Stimulated activated CD8-positive, alpha-beta memory T cell treated with anti-CD3 and anti-CD28 coated beads, Interleukin-15, amount 100 ng/mL, for 48 hours (primary cell): ENCODE measurements around the gene UGCG.
"Not testable (repeated sequence)": the region's sequence is repeated elsewhere in the genome, so short reads cannot be mapped to it uniquely, and the experiment has no call there.

ENCODE experiments used
- DNase-seq, 2 donors: peaks; one replicate each; pipeline ENCODE4 v3.0.0-alpha.2; 2020; ENCODE audit warnings: low read depth in 2 of 2

Gene UGCG

DNA sequence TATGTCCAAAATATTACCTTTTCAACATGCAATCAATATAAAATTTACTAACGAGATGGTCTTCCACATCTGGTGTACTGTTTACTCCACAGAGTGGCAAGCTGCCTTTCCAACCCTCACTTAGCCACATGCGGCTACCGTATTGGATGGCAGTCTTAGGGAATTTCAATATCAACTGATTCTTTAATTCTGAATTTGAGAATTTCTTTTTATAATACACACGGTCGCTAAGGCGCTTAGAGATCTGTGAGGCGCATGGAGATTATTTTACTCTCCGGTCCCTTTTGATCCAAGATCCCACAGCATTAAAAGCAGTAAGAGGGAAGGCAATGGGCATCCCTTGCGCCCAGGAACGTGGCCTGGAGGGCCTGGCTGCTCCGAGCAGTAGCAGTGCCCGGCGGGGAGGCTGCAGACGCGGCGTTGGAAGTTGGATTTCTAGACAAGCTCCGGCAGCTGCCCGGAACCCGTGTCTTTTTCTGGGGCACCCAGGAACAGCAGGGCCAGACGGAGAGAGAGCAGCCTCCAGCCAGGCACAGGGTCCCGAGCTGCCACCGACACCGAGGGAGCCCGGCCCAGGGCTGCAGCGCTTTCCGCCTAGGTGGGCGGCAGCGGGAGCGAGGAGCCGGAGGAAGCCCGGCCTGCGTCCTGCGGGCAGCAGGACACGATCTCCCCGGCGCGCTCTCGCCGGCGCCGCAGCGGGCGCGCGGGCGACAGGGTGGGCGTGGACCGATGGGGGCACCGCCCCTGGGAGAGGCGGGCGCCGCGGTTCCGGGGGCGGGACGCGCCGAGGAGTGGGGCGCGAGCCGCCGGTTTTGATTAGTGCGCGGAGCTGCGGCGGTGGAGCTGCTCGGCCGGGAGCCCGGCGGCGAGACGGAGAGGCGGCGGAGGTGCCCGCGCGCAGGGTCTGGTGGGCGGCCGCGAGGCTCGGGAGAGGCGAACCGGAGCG lies at the start of gene UGCG:
UGCG (plus strand) TSS at position 819 of the 946 bp plus-strand sequence. CDS start 402 bp downstream, outside the sequence.
- DNase-seq, result peak; percentile 82 to 83

DNA sequence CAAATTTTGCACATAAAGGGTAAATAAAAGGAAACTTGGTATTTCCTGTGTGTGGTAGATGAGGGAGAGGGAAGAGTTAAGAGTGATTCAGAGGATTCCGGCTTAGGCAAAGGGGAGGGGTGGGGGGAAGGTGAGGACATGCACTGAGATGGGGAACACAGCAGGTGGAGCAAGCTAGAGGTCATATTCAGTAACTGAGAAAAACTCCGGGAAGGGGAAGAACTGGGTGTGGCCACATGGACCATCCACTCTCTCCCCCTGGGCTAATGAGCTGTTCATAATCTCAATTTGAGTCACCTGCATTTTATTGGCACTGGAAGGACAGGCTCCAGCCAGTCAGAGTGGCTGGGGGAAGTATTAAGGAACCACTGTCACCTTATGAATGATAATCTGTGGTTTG lies 45.1 kb upstream of the UGCG start:
- no peak for DNase-seq

DNA sequence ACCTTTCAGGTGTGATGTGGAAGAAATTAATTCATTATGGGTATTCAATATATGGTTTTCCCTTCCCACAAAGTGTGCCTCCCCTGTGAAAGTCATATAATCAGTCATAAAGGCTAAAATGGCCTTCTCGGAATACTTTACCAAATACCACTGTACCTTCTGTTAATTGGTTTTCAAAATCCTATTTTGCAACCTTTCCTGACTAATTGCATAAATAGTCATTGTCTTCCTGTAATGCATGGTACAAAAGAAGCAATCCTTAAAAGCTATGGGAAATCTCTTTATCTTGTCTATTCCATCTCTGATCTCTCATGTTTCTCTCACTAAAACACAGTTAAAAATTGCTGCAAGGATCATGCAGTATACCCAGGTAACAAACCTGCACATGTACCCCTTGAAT lies 44.3 kb upstream of the UGCG start:
- DNase-seq, result no peak

DNA sequence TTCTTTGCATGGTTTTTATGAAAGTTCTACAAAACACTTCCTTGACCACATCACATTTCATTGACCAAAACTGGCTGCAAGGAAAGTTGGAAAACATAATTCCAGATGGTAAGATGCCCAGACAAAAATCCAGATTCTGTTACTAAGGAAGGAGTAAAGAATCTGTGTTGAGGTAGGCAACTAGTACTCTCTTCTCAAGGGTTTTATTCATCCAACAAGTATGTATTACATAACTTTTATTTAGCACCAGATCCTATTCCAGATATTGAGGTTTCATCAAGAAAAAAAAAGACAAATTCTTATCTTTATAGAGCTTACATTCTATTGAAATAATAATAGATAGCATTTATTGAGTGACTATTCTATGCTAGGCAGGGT lies 43.2 kb upstream of the UGCG start:
- no peak for DNase-seq

DNA sequence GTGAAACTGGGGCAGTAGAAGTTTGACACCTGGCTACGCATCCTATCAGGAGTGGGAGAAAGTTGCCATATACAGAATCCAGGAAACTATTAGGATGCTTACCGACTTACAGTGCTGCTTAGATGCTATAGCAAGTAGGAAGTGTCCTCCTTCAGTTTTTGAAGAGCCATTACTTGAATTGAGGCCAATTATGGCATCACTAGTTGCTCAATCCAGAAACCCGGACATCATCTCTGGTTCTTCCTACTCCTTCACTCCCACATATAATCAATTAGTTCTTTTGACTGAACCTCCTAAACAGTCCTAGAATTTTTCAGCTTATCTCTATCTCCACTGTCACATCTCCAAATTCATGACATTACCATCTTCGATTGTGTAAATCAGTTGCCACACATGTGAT lies 41.8 kb upstream of the UGCG start:
- DNase-seq, result no peak

DNA sequence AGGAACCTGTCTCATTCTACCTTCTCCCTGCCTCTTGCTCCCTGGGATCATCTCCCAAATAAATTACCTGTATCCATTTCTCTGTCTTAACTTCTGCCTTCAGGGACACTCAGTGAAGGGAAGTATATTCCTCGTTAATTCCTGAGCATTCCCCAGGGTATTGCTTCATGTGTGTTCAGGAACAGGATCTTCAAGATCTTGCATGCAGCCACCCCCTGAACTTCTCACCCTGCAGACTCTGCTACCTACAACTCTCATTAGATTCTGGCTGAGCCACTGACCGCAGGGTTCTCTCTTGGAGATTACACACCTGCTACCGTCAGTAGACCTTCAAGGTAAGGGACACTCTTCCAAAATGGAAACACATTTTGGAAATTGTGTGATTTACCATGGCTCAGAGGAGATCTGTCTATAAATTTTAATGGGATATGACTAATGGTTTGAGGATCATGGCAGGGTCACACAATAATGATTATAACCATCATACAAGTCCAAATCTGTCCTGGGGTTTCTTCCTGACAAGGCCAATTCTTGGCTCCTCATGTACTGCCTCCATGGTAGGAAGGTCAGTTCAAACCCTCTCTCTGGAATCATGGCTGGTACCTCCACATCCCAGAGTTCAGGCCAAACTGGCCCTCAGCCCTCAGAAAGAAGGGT lies 38.9 kb upstream of the UGCG start:
- no peak for DNase-seq

DNA sequence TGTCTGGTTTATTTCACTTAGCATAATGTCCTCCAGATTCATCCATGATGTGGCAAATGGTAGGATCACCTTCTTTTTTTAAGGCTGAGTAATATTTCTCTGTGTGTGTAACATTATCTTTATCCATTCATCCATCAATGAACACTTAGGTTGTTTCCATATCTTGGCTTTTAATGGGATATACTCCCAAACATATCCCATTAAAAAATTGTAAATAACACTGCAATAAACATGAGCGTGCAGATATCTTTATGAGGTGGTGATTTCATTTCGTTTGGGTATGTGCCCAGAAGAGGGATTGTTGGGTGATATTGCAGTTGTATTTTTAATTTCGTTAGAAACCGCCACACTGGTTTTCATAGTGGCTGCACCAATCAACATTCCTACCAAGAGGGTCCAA lies 36.2 kb upstream of the UGCG start:
- DNase-seq, result no peak

DNA sequence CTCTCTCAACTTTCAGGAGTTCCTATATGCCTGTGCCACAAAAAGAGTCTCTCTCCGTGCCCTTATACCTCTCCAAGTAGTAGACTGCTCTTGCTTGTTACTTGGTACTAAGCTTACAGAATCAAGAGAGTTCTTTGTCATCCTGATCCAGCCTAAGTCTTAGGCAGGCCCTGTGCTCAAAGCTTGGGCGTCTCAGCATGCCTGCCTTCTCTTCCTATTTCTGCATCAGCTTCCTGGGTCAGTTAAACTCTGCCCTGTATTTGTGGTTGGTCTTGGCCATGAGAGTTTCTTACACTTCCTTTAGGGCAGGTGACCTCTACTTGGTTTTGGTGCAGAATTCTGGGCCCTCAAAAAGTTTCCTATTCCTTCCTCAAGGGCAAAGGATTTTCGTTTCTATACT lies 33.0 kb upstream of the UGCG start:
- DNase-seq, result no peak

DNA sequence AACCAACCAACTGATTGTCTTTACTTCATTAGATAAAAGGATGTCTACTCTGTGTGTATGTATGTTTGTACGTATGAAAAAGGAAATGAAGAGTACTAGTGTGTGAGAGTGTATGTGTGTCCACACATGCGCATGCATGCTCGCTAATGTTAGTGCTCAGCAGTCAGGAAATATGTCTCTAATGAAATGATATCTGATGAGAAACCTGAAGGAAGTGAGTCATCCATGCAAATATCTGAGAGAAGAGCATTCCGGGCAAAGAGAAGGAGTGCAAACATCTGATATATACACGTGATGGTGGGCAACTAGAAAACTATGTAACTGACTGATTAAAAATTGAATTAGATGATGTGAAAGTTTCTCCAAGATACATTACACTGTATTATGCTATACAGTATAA lies 29.6 kb upstream of the UGCG start:
- DNase-seq, result no peak

DNA sequence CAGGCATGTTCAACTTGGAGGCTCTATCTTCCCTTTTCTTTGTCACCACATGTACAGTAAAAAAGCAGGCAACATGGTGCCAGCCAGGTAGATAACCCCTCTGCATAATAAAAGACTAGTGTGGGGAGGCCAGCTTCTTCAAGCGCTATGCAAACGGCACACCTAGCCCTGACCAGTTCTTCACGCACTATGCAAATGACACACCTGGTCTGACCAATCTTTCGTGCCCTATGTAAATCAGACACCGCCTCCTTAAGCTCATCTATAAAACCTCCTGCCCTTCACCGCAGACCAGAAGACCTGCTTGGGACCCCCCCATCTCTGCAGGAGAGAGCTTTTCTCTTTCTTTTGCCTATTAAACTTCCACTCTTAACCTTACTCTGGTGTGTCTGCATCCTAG lies 28.1 kb upstream of the UGCG start:
- DNase-seq, result no peak

DNA sequence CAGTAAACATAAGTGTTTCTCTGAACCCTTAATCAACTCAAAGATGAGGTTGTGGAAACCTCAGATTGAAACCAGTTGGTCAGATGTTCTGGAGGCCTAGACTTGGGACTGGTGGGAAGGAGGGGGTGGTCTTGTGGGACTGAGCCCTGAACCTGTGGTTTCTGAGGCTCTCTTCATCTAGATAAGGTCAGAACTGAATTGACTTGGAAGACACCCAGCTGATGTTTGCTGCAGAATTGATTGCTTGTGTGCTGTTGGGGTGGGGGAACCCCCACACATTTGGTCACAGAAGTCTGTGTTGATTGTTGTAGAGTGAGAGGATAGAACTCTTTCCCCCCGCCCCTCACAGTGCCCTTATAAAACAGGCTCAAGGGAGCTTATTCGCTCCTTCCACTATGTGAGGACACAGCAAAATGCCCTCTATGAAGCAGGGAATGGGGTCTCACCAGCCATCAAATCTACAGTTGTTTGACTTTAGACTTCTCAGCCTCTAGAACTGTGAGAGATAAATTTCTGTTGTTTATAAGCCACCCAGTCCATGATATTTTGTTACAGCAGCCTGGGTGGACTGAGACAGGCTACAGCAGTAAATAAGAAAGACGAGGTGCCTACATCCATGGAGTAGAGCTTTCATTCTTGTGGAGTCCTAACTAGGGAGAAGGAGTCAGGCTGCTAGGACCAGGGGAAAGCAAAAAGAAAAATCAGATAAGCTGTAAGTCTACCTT lies 25.7 kb upstream of the UGCG start:
- DNase-seq, result peak; percentile 44 to 51

DNA sequence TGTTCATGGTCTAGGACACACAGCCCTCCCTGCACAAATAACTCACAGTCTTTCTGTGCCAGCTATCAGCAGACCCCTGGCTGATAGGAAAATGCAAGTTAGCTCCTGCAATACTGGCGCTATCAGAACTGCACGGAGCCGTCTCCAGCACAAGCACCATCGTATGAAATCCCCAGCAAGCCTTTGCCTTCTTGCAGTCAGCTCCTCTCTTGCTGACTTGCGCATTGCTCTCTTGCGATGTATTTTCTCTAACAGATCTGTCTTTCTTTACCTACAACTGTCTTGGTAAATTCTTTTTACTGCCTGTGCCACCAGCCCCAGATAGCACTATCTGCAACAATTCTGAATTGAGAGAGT lies 25.1 kb upstream of the UGCG start:
- DNase-seq, result no peak

DNA sequence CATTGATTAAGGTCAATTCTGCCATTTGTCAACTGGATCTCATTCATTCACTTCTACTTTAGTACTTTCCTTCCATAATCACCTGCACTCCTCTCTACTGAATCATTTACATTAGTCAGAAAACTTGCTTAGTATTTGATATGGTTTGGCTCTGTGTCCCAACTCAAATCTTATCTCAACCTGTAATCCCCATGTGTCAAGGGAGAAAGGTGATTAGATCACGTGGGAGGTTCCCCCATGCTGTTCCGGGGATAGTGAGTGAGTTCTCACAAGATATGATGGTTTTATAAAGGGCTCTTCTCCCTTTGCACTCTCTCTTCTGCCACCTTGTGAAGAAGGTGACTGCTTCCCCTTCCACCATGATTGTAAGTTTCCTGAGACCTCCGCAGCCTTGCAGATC lies 23.7 kb upstream of the UGCG start:
- DNase-seq, result no peak

DNA sequence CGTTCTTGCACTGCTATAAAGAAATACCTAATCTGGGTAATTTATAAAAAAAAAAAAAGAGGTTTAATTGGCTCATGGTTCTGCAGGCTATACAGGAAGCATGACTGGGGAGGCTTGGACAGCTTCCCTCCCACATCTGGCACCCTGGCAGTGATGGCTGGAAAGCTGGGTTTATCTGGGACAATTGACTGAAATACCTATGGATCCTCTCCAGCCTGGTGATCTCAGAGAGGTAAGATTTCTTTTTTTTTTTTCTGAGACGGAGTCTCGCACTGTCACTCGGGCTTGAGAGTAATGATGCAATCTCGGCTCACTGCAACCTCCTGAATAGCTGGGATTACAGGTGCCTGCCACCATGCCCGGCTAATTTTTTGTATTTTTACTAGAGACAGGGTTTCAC lies 22.7 kb upstream of the UGCG start:
- no peak for DNase-seq

DNA sequence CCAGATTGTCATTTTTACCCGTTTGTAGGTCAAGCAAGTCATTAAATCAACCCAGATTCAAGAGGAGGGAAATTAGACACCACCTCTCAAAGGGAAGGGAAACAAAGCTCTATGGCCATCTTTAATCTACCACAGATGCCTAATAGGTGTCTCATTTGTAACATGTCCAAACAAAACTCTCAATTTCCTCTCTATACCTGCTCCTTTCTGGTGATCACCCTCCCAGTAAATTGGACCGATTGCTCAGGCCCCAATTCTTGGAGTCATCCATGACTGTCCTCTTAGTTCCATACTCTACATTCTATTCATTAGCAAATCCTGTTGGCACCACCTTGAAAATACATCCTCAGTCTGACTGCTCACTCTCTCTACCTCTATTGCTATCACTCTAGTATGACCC lies 22.1 kb upstream of the UGCG start:
- no peak for DNase-seq

DNA sequence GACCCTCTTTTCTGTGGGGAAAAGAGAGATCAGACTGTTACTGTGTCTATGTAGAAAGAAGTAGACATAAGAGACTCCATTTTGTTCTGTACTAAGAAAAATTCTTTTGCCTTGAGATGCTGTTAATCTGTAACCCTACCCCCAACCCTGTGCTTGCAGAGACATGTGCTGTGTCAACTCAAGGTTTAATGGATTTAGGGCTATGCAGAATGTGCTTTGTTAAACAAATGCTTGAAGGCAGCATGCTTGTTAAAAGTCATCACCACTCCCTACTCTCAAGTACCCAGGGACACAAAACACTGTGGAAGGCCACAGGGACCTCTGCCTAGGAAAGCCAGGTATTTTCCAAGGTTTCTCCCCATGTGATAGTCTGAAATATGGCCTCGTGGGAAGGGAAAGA lies 21.3 kb upstream of the UGCG start:
- DNase-seq, result not testable (repeated sequence)

DNA sequence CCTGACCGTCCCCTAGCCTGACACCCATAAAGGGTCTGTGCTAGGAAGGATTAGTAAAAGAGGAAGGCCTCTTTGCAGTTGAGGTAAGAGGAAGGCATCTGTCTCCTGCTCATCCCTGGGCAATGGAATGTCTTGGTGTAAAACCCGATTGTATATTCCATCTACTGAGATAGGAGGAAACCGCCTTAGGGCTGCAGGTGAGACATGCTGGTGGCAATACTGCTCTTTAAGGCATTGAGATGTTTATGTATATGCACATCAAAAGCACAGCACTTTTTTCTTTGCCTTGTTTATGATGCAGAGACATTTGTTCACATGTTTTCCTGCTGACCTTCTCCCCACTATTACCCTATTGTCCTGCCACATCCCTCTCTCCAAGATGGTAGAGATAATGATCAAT lies 20.9 kb upstream of the UGCG start:
- DNase-seq, result not testable (repeated sequence)

DNA sequence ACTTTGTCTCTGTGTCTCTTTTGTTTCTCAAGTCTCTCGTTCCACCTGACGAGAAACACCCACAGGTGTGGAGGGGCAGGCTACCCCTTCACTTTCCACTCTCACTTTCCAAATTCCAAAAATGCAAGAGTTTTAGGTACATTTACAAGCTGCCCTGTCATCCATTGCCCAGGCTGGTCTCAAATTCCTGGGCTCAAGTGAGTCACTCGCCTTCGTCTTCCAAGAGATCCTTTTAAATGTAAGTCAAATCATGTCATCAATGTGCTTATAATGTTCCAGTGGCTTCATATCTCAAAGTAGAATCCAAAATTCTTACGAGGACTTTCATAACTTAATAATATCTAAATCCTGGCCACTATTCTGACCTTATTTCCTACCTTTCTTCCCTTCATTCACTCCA lies 20.4 kb upstream of the UGCG start:
- DNase-seq, result no peak

DNA sequence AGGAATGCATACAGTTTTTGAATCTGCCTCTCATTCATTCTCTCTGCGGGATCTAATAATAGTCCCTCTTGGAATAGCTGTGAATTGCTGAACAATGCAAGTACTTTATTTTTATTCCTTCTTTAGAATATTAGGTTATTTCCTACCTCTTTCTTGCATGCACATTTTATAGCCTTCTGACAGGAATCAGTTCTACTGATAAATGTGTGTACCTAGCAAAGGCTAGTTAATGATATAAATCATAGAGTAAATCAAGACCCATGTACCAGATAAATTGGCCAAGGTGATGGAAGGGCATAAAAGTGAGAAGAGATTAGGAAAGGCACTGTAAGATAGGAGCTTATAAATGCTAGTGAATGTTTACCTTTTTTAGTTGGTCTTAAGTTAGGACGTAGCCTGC lies 19.2 kb upstream of the UGCG start:
- no peak for DNase-seq

DNA sequence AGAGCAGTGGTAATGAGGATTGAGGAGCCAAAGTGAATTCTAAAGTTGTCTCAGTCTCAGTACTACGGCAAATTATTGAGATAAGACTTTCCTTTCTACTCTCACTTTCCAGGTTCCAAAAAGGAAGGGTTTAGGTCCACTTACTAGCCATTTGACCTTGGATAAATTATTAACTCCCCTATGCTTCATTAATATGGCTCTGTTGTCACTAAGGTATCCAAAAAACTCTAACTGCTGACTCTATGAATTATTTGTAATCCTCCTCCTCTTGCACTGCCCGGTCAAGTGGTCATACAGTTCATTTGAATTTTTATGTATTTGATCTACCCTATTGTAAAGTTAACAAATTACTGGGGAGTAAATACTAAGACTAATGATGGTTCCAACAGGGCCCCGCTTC lies 17.7 kb upstream of the UGCG start:
- DNase-seq, result no peak

DNA sequence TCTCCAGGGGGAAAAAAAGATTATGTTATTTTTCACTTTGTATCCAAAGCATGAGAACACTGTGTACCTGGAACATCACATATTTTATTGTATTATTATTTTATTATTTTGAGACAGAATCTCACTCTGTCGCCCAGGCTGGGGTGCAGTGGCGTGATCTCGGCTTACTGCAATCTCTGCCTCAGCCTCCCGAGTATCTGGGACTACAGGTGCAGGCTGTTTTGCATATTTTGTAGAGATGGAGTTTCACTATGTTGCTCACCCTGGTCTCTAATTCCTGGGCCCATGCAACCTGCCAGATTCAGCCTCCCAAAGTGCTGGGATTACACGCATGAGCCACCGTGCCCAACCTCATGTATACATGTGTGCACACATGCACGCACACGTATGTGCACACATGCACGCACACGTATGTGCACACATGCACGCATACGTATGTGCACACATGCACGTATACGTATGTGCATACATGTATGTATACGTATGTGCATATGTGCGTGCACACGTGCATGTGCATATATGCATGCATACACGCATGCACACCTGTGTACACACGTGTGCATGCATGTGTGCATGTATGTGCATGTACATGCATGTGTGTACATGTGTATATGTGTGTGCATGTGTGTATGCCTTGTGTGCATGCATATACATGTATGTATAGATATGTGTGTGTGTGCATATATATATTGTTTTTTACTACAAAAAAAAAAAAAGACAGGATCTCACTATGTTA lies 9.5 kb upstream of the UGCG start:
- no peak for DNase-seq

DNA sequence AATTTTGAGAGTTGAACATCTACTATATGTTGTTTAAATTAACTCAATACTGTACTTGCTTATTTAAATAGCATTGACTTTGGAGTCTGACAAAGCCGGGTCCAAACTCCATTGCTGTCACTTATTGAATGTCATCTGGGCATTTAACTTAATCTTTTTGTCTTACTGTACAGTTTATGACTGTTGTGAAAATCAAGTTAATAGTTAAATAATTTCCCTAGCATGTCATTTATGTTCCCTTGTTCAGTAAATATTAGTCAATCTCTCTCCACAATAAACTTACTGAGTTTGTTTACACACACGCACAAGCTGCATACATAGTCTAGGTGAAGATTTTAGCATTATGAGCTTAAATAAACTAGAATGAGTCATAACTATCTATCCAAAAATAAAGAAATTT lies 6.3 kb upstream of the UGCG start:
- DNase-seq, result no peak
